Measurements from ENCODE around the gene LY6G6F. TPM values are rescaled to one million over a fixed set of nuclear protein-coding genes. Genes with fewer than 3 reads are reported as not detected.

Gene LY6G6F
- total RNA-seq, 2 experiments from 2014 or later = not detected

GRCh38 chr6:31727034-31727716 is 20.5 kb downstream of the LY6G6F start:
- Mint-ChIP-seq H3K27me3 (no peaks in the 10 kb centered on the region), H3K27ac (peak overlapping the region; percentile 44), H3K9me3 (no peaks in the 10 kb centered on the region), H3K4me1 (ENCODE audit: low read depth) (peaks cover 60% of the 10 kb centered on the region), H3K36me3 (ENCODE audit: low read depth) (peaks cover 17% of the 10 kb centered on the region), H3K4me3 (peak overlapping the region; percentile 36)
- ATAC-seq = peak; percentile 41
- intact Hi-C loops (cut with micrococcal nuclease) = no loop called here
- CTCF ChIA-PET = interaction anchor here (1.0 to 6.5 kb wide), 5 partner anchors 12 to 103 kb away, joined by 3 to 35 read pairs (median 3); partner anchors contain the start of genes CLIC1 and MSH5
- no peak for TF ChIP-seq CTCF (IDR thresholded peaks at IDR 0.05)
- POLR2A ChIA-PET = interaction anchor here (0.7 to 2.0 kb wide), 5 partner anchors 8 to 60 kb away, joined by 3 to 7 read pairs (median 5); partner anchors contain the start of genes ABHD16A and CLIC1
- peak; percentile 57 for DNase-seq

- Mint-ChIP-seq H3K36me3 (ENCODE audit: low read depth) (peaks cover 22% of the 10 kb centered on the region), H3K27ac (peak overlapping the region; percentile 19), H3K9me3 (no peaks in the 10 kb centered on the region), H3K4me3 (peak overlapping the region; percentile 36), H3K27me3 (no peaks in the 10 kb centered on the region), H3K4me1 (ENCODE audit: low read depth) (peaks cover 60% of the 10 kb centered on the region)
- ChIA-PET POLR2A (interaction anchor here (0.7 to 3.0 kb wide), 9 partner anchors 7 to 63 kb away, joined by 3 to 11 read pairs (median 4); partner anchors contain the start of genes ABHD16A, CLIC1, GPANK1 and LY6G5B), CTCF (interaction anchor here (1.1 to 6.5 kb wide), 6 partner anchors 11 to 100 kb away, joined by 3 to 35 read pairs (median 7); partner anchors contain the start of genes CLIC1, HSPA1B, MSH5 and VARS1)
- DNase-seq (no peak), ATAC-seq (peak; percentile 4)
- intact Hi-C loops (cut with micrococcal nuclease) = no loop called here
- TF ChIP-seq CTCF (IDR thresholded peaks at IDR 0.05) = no peak
Measured at GRCh38 chr6:31727717-31728671, 21.3 kb downstream of the LY6G6F start.

- H3K36me3 Mint-ChIP-seq (ENCODE audit: low read depth) = peaks cover 32% of the 10 kb centered on the region
- peaks cover 66% of the 10 kb centered on the region for H3K4me1 Mint-ChIP-seq (ENCODE audit: low read depth)
- POLR2A ChIA-PET = interaction anchor here (0.6 to 3.0 kb wide), 8 partner anchors 9 to 101 kb away, joined by 3 to 11 read pairs (median 4); partner anchors contain the start of genes ABHD16A, BAG6, LY6G6D and MSH5
- ATAC-seq (peak; percentile 26), DNase-seq (no peak)
- peak within 1 kb of the TSS; percentile 69 for H3K27ac Mint-ChIP-seq
- peak within 1 kb of the TSS; percentile 76 for H3K4me3 Mint-ChIP-seq
- CTCF ChIA-PET = interaction anchor here (1.1 to 6.5 kb wide), 20 partner anchors 10 to 423 kb away, joined by 3 to 35 read pairs (median 5); partner anchors contain the start of genes CLIC1, HSPA1B, LSM2 and LY6G6D
- no peaks in the 10 kb centered on the region for H3K9me3 Mint-ChIP-seq
- TF ChIP-seq CTCF (IDR thresholded peaks at IDR 0.05) = peak; percentile 92
- no peaks in the 10 kb centered on the region for H3K27me3 Mint-ChIP-seq
- intact Hi-C loops (cut with micrococcal nuclease) = no loop called here
Measured at GRCh38 chr6:31728767-31729514, 22.3 kb downstream of the LY6G6F start, which contains the start of gene DDAH2. Gene DDAH2, minus strand, starts transcription at chr6:31729299. Its CDS starts 138 bp downstream, at chr6:31729161.

- POLR2A ChIA-PET = interaction anchor here (0.6 to 3.0 kb wide), 7 partner anchors 11 to 100 kb away, joined by 3 to 11 read pairs (median 4); partner anchors contain the start of genes BAG6, GPANK1, LY6G6D and MSH5
- peak overlapping the region; percentile 76 for H3K4me3 Mint-ChIP-seq
- H3K36me3 Mint-ChIP-seq (ENCODE audit: low read depth) = peaks cover 38% of the 10 kb centered on the region
- H3K27ac Mint-ChIP-seq = peak overlapping the region; percentile 69
- intact Hi-C loops (cut with micrococcal nuclease) = no loop called here
- H3K4me1 Mint-ChIP-seq (ENCODE audit: low read depth) = peaks cover 68% of the 10 kb centered on the region
- no peaks in the 10 kb centered on the region for H3K27me3 Mint-ChIP-seq
- DNase-seq (peak; percentile 84), ATAC-seq (peak; percentile 65)
- H3K9me3 Mint-ChIP-seq = no peaks in the 10 kb centered on the region
- TF ChIP-seq CTCF (IDR thresholded peaks at IDR 0.05) = peak; percentile 25
- CTCF ChIA-PET = interaction anchor here (0.7 to 6.5 kb wide), 22 partner anchors 9 to 424 kb away, joined by 3 to 35 read pairs (median 4); partner anchors contain the start of genes CLIC1, HSPA1B, LSM2 and LY6G6D
Measured at GRCh38 chr6:31729515-31729978, 22.9 kb downstream of the LY6G6F start.

Data from activated CD8-positive, alpha-beta T cell treated with anti-CD3 and anti-CD28 coated beads for 36 hours (primary cell).